COLO829 (cell line): Measurements from ENCODE around the gene HLA-A.
"Not testable (repeated sequence)": the region's sequence is repeated elsewhere in the genome, so short reads cannot be mapped to it uniquely, and the experiment has no call there.

ENCODE experiments used
- DNase-seq: peaks from one replicate; pipeline ENCODE4 v3.0.0; 2012; ENCODE audit warnings: low spot score

The HLA-A gene

GRCh38 chr6:29942275-29943052 lies at the start of gene HLA-A:
Gene HLA-A, plus strand, starts transcription at chr6:29942532. Its CDS starts 22 bp downstream, at chr6:29942554.
- peak; percentile 91 for DNase-seq

- DNase-seq = no peak
These were observed 49.6 kb upstream of the HLA-A start for GRCh38 chr6:29892696-29893095.

GRCh38 chr6:29899281-29899680 lies 43.1 kb upstream of the HLA-A start:
- DNase-seq = no peak

- no peak for DNase-seq
These were observed 37.0 kb upstream of the HLA-A start for GRCh38 chr6:29905286-29905685.

GRCh38 chr6:29907637-29908340 lies 34.5 kb upstream of the HLA-A start:
- DNase-seq = no peak

- DNase-seq = no peak
These were observed 34.0 kb upstream of the HLA-A start for GRCh38 chr6:29908341-29908662.

GRCh38 chr6:29908710-29909109 lies 33.6 kb upstream of the HLA-A start:
- DNase-seq = no peak

- no peak for DNase-seq
These were observed 32.3 kb upstream of the HLA-A start for GRCh38 chr6:29909985-29910384.

GRCh38 chr6:29912840-29913239 lies 29.5 kb upstream of the HLA-A start:
- DNase-seq = no peak

GRCh38 chr6:29916741-29917140 lies 25.6 kb upstream of the HLA-A start:
- no peak for DNase-seq

- DNase-seq = no peak
These were observed 24.5 kb upstream of the HLA-A start for GRCh38 chr6:29917857-29918256.

- DNase-seq = peak; percentile 22
These were observed 22.6 kb upstream of the HLA-A start for GRCh38 chr6:29919506-29920445.

GRCh38 chr6:29924287-29924686 lies 18.0 kb upstream of the HLA-A start:
- no peak for DNase-seq

- DNase-seq = no peak
These were observed 17.6 kb upstream of the HLA-A start for GRCh38 chr6:29924731-29925130.

- DNase-seq = no peak
These were observed 17.0 kb upstream of the HLA-A start for GRCh38 chr6:29925321-29925720.

GRCh38 chr6:29925727-29926412 lies 16.5 kb upstream of the HLA-A start:
- no peak for DNase-seq

- DNase-seq = no peak
These were observed 15.7 kb upstream of the HLA-A start for GRCh38 chr6:29926413-29927274.

GRCh38 chr6:29927275-29927569 lies 15.1 kb upstream of the HLA-A start:
- no peak for DNase-seq

- no peak for DNase-seq
These were observed 14.4 kb upstream of the HLA-A start for GRCh38 chr6:29927841-29928388.

GRCh38 chr6:29930047-29930446 lies 12.3 kb upstream of the HLA-A start:
- DNase-seq = not testable (repeated sequence)

- no peak for DNase-seq
These were observed 8.4 kb upstream of the HLA-A start for GRCh38 chr6:29933955-29934354.
